K562 (cell line): ENCODE measurements around the gene CASP2. TPM values are rescaled to one million over a fixed set of nuclear protein-coding genes. Genes with fewer than 3 reads are reported as not detected.
"Not testable (repeated sequence)": the region's sequence is repeated elsewhere in the genome, so short reads cannot be mapped to it uniquely, and the experiment has no call there.

Source experiments
- ATAC-seq: fragments of 200-7000 bp; cut with Tn5 transposase; 3 replicates; pipeline ENCODE4 v1.9.1; 2020; ENCODE audit warnings: moderate library complexity
- BruUV-seq: library from RNA; stranded (reverse); fragments of 400-500 nt; replicated peaks from 2 replicates; lab custom pipeline; 2021; lab: Mats Ljungman, UMichigan
- CTCF ChIA-PET: fragments of 300-600 bp; formaldehyde crosslinking; extraction: SDS; loops from one replicate; lab custom pipeline; 2021; ENCODE audit warnings: low intra/inter-chr PET ratio; lab: Yijun Ruan, JAX
- POLR2A ChIA-PET: fragments of 300-600, 350-650 bp; sonication (Branson Sonifier 250); formaldehyde crosslinking; extraction: SDS; loops from one replicate; lab custom pipeline; 2021; ENCODE audit warnings: antibody characterized with exemption, inconsistent platforms; lab: Yijun Ruan, JAX
- DNase-seq, 4 experiments: peaks; one replicate each; pipeline versions ENCODE4 v3.0.0 to v3.0.0-alpha.2; 2011 to 2018; ENCODE audit warnings: low spot score in 3 of 4, mixed read lengths in 3 of 4; ENCODE audit errors: extremely low read depth in 1 of 4
- FAIRE-seq: peaks from 2 replicates; lab custom pipeline; 2011; peaks lifted over from hg19 to GRCh38; lab: Jason Lieb, UNC
- H2AFZ ChIP-seq: 2 replicates; pipeline ENCODE4 v1.6.0; 2011; ENCODE audit warnings: low read depth, low read length, control low read depth, inconsistent platforms
- H3K27ac ChIP-seq: fragments of 200-600 bp; 3 replicates; pipeline ENCODE4 v1.8.0; 2011; ENCODE audit warnings: low read depth, mild to moderate bottlenecking, control low read depth, inconsistent platforms, low read length, moderate library complexity, mixed read lengths; ENCODE audit errors: extremely low read depth
- H3K27me3 ChIP-seq, 2 experiments: fragments of 300-600 bp in 1 of 2; 2 replicates in 1 of 2; 3 replicates in 1 of 2; pipeline versions ENCODE4 v1.6.0 to v1.8.0; 2011; ENCODE audit warnings: inconsistent platforms in 2 of 2, low read length in 2 of 2, mild to moderate bottlenecking in 1 of 2, mixed read lengths in 1 of 2, moderate library complexity in 1 of 2; ENCODE audit not compliant: control insufficient read depth in 2 of 2, insufficient read depth in 2 of 2
- H3K36me3 ChIP-seq: fragments of 300-600 bp; 3 replicates; pipeline ENCODE4 v1.8.0; 2011; ENCODE audit warnings: mild to moderate bottlenecking, low read length, inconsistent platforms; ENCODE audit not compliant: control insufficient read depth, insufficient read depth
- H3K4me1 ChIP-seq, 2 experiments: fragments of 200-600 bp in 1 of 2; replicated peaks in 1 of 2; 2 replicates in 1 of 2; 3 replicates in 1 of 2; pipeline versions ENCODE4 v1.5.1 to v1.8.0; 2011; ENCODE audit warnings: inconsistent platforms in 2 of 2, low read length in 2 of 2, mild to moderate bottlenecking in 1 of 2, mixed read lengths in 1 of 2, moderate library complexity in 1 of 2; ENCODE audit not compliant: control insufficient read depth in 2 of 2, insufficient read depth in 2 of 2
- H3K4me2 ChIP-seq: 2 replicates; pipeline ENCODE4 v1.6.1; 2011; ENCODE audit warnings: low read length, control low read depth, inconsistent platforms, mixed read lengths; ENCODE audit not compliant: insufficient read depth
- H3K4me3 ChIP-seq: fragments of 200-600 bp; sonication (generic), shearing (Covaris generic); 2 replicates; pipeline ENCODE4 v1.5.1; 2016; ENCODE audit warnings: control low read depth, inconsistent platforms
- H3K79me2 ChIP-seq: fragments of 200-600 bp; 3 replicates; pipeline ENCODE4 v1.8.0; 2011; ENCODE audit warnings: low read length, inconsistent platforms; ENCODE audit not compliant: control insufficient read depth, insufficient read depth
- H3K9ac ChIP-seq, 2 experiments: 2 replicates each; pipeline versions ENCODE4 v1.6.0 to v1.6.1; 2011; ENCODE audit warnings: low read depth in 2 of 2, low read length in 2 of 2, control low read depth in 1 of 2, inconsistent platforms in 1 of 2, mild to moderate bottlenecking in 1 of 2, mixed read lengths in 1 of 2; ENCODE audit not compliant: insufficient read depth in 1 of 2
- H3K9me1 ChIP-seq: one replicate; pipeline ENCODE4 v1.6.0; 2011; ENCODE audit warnings: inconsistent platforms, mild to moderate bottlenecking, low read length, moderate library complexity; ENCODE audit not compliant: control insufficient read depth, insufficient read depth
- H3K9me3 ChIP-seq: replicated peaks from 2 replicates; pipeline ENCODE4 v1.5.1; 2011; ENCODE audit warnings: low read depth, low read length, inconsistent platforms; ENCODE audit not compliant: control insufficient read depth, insufficient read depth
- H4K20me1 ChIP-seq: replicated peaks from 2 replicates; pipeline ENCODE4 v1.6.1; 2011; ENCODE audit warnings: low read length, inconsistent platforms, mixed read lengths; ENCODE audit not compliant: control insufficient read depth, insufficient read depth
- BCOR ChIP-seq: fragments of 450-650 bp; IDR thresholded peaks from 2 replicates; pipeline ENCODE4 v1.6.1; 2016
- C11orf30 ChIP-seq: fragments of 450-650 bp; IDR thresholded peaks from 2 replicates; pipeline ENCODE4 v1.6.1; 2016; ENCODE audit warnings: low read depth, mild to moderate bottlenecking
- EP400 ChIP-seq: fragments of 450-650 bp; IDR thresholded peaks from 2 replicates; pipeline ENCODE4 v1.6.1; 2017; ENCODE audit warnings: antibody characterized with exemption, mild to moderate bottlenecking, moderate library complexity
- KDM1A ChIP-seq, 2 experiments: fragments of 450-650 bp; IDR thresholded peaks; 2 replicates each; pipeline ENCODE4 v1.6.1; 2016; ENCODE audit warnings: mild to moderate bottlenecking in 2 of 2
- LARP7 ChIP-seq: fragments of 450-650 bp; IDR thresholded peaks from 2 replicates; pipeline ENCODE4 v1.6.1; 2016
- MAFG ChIP-seq: fragments of 450-650 bp; conservative IDR thresholded peaks from 2 replicates; pipeline ENCODE4 v1.6.1; 2016; ENCODE audit warnings: missing genetic modification characterization, missing compliant biosample characterization
- NFE2 ChIP-seq: IDR thresholded peaks from 2 replicates; pipeline ENCODE4 v1.6.1; 2014; ENCODE audit warnings: antibody characterized with exemption, low read depth
- SMARCA4 ChIP-seq: fragments of 450-650 bp; IDR thresholded peaks from 2 replicates; pipeline ENCODE4 v1.6.1; 2016
- TEAD1 ChIP-seq, 2 experiments: fragments of 450-650 bp in 1 of 2; sonication (generic) in 1 of 2; formaldehyde crosslinking; IDR thresholded peaks; 2 replicates each; pipeline versions ENCODE4 v1.4.0 to v1.8.0; 2020 to 2022; ENCODE audit warnings: mild to moderate bottlenecking in 2 of 2, missing genetic modification reagents in 1 of 2
- ZNF280A ChIP-seq: fragments of 450-650 bp; IDR thresholded peaks from 2 replicates; pipeline ENCODE4 v1.6.1; 2018; ENCODE audit warnings: mild to moderate bottlenecking, low read depth; ENCODE audit not compliant: partially characterized antibody
- ZNF316 ChIP-seq: fragments of 450-650 bp; IDR thresholded peaks from 2 replicates; pipeline ENCODE4 v1.6.1; 2016
- ZNF384 ChIP-seq: IDR thresholded peaks from 2 replicates; pipeline ENCODE4 v1.6.1; 2012; ENCODE audit warnings: low read depth, low read length, improper control_type of control experiment
- WGBS: fragments of 100-300 bp; shearing (Covaris generic); methylation state at CpG from one replicate; pipeline ENCODE4 v1.1.6; 2016; ENCODE audit warnings: low coverage, mixed read lengths; ENCODE audit not compliant: insufficient coverage; ENCODE audit errors: missing lambda C conversion rate; 5-methylcytosine and 5-hydroxymethylcytosine counted together
- in situ Hi-C: fragments of 300-500 bp; cut with MboI; formaldehyde crosslinking; loops from 4 replicates; pipeline ENCODE4 v1.15.0; 2018; ENCODE audit warnings: inconsistent platforms, mixed read lengths
- intact Hi-C: fragments of 100-400 bp; cut with micrococcal nuclease; formaldehyde crosslinking; loops from 2 replicates; pipeline ENCODE4 v1.14.2; 2022
- polyA plus RNA-seq, 8 experiments: library from polyadenylated mRNA; depleted of rRNA in 4 of 8; stranded (reverse) in 5 of 8; unstranded in 3 of 8; fragments of >200 nt; fragmentation: Nextera tagmentation in 2 of 8; fragmentation: Illumina TruSeq in 1 of 8; extraction: Ambion mirVana in 2 of 8; extraction: Trizol in 1 of 8; gene quantifications; 2 replicates each; pipeline versions ENCODE4 v1.2.1 to v1.2.3, GENCODE V29; 2011 to 2014; ENCODE audit warnings: inconsistent platforms in 1 of 8, missing spikeins in 1 of 8
- total RNA-seq, 7 experiments: library from RNA; depleted of rRNA in 6 of 7; stranded (reverse); fragments of >200 nt in 6 of 7; fragmentation: Illumina TruSeq in 2 of 7; extraction: Trizol in 2 of 7; gene quantifications; 2 replicates each; pipeline versions ENCODE4 v1.2.1 to v1.2.3, GENCODE V29; 2011 to 2021; ENCODE audit warnings: low replicate concordance in 1 of 7
- TF ChIP-seq, protein P1 (sequence below): sonication (generic); formaldehyde crosslinking; IDR thresholded peaks from 2 replicates; pipeline ENCODE4 v1.8.0; 2022; ENCODE audit warnings: mild to moderate bottlenecking, missing genetic modification reagents

The CASP2 gene
- total and polyA plus RNA-seq, 9 of the 15 experiments (the other 6 are each of a cell fraction or from before 2014, with no cell fraction given), result 18.8 to 64.9 (median 24.1) TPM

GRCh38 chr7:143289888-143290287 is 1.7 kb downstream of the CASP2 start:
- DNase-seq, FAIRE-seq, H4K20me1 ChIP-seq, H3K27me3 ChIP-seq, BruUV-seq, in situ Hi-C loops, ATAC-seq, H3K9me3 ChIP-seq, H3K9me1 ChIP-seq, CTCF ChIA-PET, H2AFZ ChIP-seq: not testable (repeated sequence)
- peaks cover 22 to 25% of the 10 kb centered on the region in 2 experiments; a peak in 4 of 5 replicates for H3K4me1 ChIP-seq
- H3K4me2 ChIP-seq, result peak overlapping the region; percentile 85
- H3K9ac ChIP-seq, result peak overlapping the region; percentile 77 to 96
- peak overlapping the region; percentile 96 for H3K27ac ChIP-seq
- POLR2A ChIA-PET, result interaction anchor here (0.6 to 1.8 kb wide), 6 partner anchors 10 to 61 kb away, joined by 3 to 6 read pairs (median 4); partner anchors contain the start of gene GSTK1
- peaks cover 44% of the 10 kb centered on the region for H3K79me2 ChIP-seq
- peaks cover 54% of the 10 kb centered on the region for H3K36me3 ChIP-seq
- intact Hi-C loops, result loop anchor here (1.0 kb wide), 1 partner anchor 27 kb away; the partner anchor contains the start of gene GSTK1
- TF ChIP-seq ZNF384 (peak; percentile 82), LARP7 (0 out of 2 replicates have a peak, but pooled peaks have one; percentile 56), EP400 (0 out of 2 replicates have a peak, but pooled peaks have one; percentile 14), MAFG (tag) (peak; percentile 24; the same call in 1 of the 2 replicates), KDM1A (IDR thresholded peaks at IDR 0.05) (0 out of 4 replicates have a peak, but pooled peaks of 1 of the 2 experiments have one; percentile 28), C11orf30 (peak; percentile 67), TEAD1 (CRISPR knock-in tag; IDR thresholded peaks at IDR 0.05) (0 out of 4 replicates have a peak, but pooled peaks of 1 of the 2 experiments have one; percentile 35), BCOR (peak; percentile 60; the same call in 1 of the 2 replicates), ZNF316 (peak; percentile 58; the same call in 1 of the 2 replicates), ZNF280A (peak; percentile 5), NFE2 (peak; percentile 70), SMARCA4 (0 out of 2 replicates have a peak, but pooled peaks have one; percentile 10)
- TF ChIP-seq, protein P1, sequence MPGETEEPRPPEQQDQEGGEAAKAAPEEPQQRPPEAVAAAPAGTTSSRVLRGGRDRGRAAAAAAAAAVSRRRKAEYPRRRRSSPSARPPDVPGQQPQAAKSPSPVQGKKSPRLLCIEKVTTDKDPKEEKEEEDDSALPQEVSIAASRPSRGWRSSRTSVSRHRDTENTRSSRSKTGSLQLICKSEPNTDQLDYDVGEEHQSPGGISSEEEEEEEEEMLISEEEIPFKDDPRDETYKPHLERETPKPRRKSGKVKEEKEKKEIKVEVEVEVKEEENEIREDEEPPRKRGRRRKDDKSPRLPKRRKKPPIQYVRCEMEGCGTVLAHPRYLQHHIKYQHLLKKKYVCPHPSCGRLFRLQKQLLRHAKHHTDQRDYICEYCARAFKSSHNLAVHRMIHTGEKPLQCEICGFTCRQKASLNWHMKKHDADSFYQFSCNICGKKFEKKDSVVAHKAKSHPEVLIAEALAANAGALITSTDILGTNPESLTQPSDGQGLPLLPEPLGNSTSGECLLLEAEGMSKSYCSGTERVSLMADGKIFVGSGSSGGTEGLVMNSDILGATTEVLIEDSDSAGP (CRISPR knock-in tag), result 0 out of 2 replicates have a peak, but pooled peaks have one; percentile 14
- H3K4me3 ChIP-seq, result peak overlapping the region; percentile 87
- WGBS, result 17% methylated on average over 3 of the region's 4 CpGs
